GM04504 (cell line): ENCODE results near the gene RPL36.

Experiments
- DNase-seq: peaks from one replicate; pipeline ENCODE4 v3.0.0-alpha.2; 2012; ENCODE audit warnings: low read depth

Gene RPL36

DNA sequence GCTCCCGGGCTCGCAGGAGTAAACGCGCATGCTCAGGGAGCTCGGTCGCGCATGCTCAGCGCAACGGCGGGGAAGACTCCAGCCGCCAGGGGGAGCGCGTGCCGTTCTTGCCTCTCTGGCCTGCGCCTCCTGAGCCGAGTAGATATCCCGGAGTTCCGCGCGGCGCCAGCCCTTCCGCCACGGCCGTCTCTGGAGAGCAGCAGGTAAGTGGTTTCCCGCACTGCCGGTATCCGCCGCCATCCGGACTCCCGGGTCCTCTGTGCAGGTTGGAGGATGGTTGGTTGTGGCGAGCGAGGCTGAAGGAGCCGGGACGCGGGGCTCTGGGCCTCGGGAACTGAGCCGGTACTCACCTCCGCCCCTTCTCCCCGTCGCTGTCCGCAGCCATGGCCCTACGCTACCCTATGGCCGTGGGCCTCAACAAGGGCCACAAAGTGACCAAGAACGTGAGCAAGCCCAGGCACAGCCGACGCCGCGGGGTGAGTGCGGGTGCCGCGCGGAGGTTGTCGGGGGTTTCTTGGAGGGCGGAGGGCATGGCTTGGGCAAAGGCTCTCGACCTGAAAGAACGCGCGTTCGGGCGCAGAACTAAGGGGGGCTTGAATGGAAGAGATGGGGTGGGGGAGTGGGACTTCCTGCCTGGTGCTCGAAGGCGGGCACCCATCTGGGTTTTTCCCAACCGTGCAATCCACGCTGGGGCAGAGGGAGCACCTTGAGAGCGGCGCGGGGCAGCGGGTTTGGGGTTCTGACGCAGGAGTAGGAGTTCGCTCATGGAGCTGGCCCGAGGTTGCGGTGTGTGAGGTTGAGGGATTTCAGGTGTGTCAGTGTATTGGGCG is at the start of gene RPL36:
TSS of gene RPL36 (plus strand) at position 171 of the 830 bp plus-strand sequence. CDS start at position 384, 213 bp downstream.
- DNase-seq = peak; percentile 89

DNA sequence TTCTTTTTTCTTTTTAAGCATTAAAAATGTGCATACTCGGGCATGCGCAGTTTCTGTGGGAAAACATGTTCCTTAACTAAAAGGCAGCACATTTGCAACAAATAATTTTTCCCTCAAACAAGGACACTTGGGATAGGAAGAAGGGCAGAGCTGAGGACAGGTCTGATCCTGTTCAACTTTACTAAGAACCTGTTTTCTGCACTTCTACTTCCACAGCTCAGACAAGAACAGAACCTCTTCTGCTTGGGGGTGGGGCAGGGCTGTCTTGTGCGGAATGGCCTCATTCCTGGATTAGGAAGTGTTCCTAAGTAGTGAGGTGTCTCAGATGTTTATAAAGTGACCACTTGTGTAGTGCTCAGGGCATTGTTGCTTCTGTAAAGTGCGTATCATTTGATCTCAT is 48.9 kb upstream of the RPL36 start:
- no peak for DNase-seq

DNA sequence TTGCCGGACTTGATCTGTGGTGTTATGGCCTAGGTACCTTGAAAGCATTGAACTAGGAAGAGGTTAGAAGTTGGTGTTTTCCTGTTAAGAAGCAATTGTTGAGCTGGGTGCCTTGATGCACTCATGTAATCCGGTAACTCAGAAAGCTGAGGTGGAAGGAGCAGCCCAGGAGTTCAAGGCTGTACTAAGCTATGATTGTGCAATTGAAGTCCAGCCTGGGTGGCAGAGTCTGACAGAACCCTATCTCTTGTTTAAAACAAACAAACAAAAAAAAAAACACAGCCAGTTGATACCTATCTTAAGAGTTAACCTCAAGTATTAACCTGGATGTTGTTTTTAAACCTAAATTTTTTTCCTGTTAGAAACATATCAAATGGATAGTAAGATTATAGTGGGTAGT is 47.9 kb upstream of the RPL36 start:
- no peak for DNase-seq

DNA sequence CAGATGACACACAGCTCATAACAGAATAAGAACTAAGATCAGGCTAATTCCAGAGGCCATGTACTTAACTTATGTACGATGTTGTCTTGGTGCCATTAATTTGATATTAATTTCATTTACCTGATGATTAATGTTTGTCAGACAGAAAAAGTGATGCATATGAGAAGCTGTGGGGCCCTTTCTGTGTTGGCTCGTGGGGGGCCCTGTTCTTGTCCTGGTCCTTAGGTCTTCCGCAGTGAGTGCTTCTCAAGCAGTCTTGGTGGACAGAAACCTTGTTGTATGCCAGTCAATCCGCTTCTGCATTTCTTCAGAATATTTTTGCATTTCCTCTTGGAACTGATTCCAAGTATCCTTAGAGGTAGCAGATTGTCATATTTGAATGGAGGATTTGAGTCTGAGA is 47.0 kb upstream of the RPL36 start:
- DNase-seq = no peak

DNA sequence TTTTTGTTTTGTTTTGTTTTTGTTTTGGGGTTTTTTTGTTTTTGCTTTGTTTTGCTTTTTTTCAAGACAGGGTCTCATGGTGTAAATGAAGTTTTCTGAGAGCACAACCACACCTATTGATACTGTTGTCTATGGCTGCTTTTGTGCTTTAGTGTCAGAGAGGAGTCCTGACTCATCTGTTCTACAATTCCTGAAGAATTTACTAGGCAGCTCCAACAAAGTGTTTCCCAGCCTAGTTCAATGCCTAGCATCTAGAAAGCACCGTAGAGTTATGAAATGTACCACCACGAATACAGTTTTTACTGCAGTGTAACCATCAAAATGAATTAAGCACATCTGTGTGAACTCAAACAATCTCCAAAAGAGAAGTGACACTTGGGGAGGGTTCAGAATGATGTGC is 46.1 kb upstream of the RPL36 start:
- no peak for DNase-seq

DNA sequence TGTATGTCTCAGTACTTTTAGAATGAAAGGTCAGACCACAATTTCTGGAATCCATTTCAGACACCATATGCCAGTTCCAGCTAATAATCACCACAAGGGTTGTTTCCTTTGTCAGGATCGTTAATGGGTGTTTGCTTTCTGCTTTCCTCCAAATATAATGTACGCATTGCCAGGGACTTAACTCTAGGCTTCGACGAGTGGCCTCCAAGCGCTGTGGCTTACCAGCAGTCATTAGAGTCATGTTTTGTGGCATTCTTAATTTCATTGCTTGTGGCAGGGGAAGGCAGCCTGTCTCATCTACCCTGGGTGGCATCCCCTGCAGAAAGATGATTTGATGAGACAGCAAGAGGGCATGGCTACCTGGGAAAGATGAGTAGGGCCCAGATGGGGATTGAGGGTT is 44.7 kb upstream of the RPL36 start:
- DNase-seq = no peak

DNA sequence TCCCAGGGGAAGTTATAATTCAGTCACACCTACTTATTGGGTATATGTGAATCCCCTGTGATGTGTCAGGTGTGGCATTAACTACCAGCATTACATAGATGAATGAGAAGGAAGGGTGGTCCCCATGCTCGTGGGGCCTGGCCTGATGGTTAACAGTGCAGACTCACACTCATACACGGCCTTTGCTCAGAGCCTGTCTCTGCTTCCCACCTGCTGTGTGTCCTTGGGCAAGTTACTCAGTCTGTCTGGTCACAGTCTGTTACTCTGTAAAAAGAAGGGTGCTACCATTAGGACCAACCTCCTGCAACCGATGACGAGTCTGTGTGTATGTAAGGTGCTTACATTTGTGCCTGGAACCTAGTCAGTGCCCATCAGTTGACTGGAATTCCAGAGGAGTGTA is 43.4 kb upstream of the RPL36 start:
- DNase-seq = no peak

DNA sequence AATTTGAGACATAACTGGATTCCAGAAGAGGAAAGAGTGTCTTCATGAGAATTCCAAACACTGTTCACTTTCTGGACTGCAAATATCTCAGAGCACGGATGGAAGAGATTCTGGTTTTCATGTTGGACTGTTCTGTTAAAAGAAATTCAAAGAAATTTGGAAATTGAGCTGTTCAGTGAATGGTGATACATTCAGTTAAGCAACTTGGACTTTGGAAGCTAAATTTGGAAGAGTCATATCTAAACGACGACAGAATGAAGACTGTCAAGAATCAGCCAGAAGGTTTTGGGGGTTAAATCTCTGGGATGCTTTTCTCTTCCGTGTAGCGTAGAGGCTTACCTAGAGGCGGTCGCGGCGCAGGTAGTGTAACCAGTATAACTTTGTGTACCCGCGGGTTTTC is 41.6 kb upstream of the RPL36 start:
- no peak for DNase-seq

DNA sequence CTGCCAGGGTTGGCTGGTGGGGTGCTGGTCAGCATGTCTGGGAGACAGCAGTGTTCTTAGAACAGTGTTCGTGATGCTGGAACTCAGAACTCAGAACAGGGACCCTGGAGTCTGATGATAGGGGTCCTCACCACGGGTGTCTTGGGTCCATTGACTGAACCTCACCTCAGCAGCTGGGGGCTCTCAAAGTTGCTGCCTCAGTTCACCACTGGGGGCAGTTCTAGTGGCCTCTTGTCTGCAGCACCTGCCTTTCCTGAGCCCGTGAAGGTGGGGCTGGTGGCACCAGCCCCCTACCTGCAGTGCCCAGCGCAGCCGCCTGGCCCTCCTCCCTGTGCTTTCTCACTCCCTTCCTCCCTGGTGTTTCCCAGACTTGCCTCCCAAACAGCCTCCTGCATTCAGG is 38.7 kb upstream of the RPL36 start:
- DNase-seq = no peak

DNA sequence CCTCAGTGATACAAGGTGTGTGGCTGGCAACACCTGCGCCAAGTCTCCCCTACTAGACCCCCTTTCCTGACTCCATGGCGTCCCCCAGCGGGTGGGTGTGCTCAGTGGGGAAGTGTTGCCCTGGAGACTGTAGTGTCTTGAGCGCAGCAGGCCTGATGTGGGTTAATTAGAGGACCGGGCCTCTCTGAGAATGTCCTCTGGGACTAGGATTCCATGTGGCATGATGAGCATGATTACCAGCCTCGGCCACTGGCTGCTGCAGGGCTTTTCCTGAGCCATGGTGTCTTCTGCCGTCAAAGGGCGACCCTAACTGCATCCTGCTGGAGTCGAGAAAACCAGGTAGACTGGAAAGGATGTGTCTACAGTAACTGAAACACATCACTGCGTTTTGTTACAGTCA is 37.8 kb upstream of the RPL36 start:
- DNase-seq = no peak

DNA sequence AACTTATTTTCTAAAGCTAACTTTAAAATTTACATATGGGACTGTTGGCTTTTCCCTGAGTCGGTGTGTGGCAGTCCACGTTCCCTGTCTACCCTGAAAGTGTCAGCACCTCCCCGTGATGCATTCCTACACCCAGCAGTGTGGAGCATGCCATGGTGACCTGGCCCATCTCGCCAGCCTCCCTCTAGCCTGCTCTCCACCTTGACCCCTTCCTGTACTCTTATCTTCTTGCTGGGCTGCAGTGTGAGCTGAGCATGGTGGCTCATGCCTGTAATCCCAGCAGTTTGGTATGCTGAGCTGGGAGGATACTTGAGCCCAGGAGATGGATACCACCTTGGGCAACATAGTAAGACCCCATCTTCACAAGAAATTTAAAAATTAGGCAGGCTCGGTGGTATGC is 35.2 kb upstream of the RPL36 start:
- no peak for DNase-seq

DNA sequence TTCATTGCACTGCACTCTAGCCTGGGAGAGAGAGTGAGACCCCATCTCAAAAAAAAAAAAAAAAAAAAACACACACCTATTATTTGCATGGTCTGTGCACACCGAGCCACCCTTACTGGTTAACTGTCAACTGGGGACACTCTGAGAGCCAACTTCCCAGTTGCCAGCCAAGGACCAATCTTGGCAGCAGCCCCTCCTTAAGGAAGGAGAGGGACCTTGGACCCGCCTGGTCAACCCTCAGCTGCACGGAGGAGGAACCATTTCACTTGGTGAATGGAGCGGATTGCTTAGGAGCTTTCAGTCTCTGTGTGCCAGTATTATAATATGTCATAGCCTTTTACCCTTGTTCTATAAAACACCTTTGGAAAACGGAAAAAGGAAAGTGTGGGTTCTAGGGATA is 34.7 kb upstream of the RPL36 start:
- DNase-seq = no peak

DNA sequence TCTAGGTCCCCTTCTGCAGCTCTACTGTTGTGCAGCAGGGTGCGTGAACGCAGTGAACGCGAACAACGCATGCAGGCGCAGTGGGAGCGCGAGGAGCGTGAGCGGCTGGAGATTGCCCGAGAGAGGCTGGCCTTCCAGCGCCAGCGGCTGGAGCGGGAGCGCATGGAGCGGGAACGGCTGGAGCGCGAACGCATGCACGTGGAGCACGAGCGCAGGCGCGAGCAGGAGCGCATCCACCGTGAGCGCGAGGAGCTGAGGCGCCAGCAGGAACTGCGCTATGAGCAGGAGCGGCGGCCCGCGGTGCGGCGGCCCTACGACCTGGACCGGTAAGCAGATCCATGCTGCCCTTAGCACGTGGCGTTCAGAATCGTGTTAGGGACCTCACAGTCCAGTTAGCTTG is 28.6 kb upstream of the RPL36 start:
- DNase-seq = no peak

DNA sequence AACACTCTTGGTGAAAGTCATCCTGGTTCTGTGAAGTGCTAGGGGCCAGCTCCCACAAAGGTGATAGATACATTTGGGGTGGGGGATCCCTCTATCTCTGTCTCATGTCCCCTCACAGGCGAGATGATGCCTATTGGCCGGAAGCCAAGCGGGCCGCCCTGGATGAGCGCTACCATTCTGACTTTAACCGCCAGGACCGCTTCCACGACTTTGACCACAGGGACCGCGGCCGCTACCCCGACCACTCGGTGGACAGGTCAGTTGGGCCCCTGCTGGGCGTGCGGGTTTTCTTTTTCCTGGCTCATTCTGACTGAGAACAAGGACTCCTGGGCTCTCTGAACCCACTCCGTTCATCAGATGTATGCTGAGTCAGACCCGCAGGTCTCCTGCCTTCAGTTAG is 26.2 kb upstream of the RPL36 start:
- DNase-seq = no peak

DNA sequence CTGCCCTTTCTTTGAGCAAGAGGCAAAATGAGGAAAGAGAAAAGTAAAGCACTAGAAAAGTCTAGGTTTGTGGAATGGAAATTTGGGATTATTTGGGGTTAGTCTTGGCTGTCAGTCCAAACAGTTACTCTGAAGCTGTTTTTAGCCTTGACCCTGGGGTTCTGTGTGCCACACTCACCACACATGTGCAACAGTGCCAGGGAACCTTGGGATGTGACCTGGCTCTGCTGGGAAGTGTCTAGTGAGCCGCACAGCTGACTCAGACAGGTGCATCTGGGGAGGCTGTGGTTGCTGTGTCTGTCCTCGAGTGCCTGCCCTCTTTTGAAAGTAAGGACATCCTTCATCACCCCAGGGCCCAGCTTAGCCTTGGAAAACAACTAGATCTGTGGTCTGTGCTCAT is 25.6 kb upstream of the RPL36 start:
- DNase-seq = no peak

DNA sequence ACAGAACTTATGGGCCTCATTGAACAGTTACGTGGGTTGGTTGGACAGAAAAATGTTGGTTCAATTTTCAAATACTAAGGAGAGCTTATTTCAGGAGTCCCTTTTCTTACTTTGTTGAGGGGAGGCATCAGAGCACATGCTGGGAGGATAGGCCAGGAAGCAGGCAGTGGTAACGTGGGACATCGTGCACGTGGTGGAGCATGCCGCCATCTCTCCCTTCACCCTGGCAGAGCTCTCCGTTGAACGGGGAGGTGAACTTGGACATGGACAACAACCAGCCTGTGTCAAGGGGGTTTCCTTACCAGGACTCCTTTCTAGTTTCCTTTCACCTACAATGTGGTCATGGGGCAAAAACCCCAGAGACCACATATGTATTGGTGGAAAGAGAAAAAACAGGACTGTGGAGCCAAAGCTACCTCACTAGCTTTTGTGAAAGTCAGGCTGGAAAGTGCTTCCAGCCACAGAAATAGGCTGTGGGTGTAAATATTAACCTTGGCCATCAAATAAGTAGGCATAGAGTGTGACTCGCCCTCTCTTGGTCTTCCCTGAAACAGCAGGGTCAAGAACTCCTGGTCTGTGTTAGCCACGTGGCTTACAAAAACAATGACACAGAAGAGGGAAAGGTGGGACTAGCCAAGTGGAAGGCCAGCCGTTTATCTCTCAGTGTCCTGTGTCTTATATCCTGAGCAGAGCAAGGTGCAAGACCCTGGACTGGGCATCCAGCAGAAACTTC is 24.1 kb upstream of the RPL36 start:
- peak; percentile 15 for DNase-seq

DNA sequence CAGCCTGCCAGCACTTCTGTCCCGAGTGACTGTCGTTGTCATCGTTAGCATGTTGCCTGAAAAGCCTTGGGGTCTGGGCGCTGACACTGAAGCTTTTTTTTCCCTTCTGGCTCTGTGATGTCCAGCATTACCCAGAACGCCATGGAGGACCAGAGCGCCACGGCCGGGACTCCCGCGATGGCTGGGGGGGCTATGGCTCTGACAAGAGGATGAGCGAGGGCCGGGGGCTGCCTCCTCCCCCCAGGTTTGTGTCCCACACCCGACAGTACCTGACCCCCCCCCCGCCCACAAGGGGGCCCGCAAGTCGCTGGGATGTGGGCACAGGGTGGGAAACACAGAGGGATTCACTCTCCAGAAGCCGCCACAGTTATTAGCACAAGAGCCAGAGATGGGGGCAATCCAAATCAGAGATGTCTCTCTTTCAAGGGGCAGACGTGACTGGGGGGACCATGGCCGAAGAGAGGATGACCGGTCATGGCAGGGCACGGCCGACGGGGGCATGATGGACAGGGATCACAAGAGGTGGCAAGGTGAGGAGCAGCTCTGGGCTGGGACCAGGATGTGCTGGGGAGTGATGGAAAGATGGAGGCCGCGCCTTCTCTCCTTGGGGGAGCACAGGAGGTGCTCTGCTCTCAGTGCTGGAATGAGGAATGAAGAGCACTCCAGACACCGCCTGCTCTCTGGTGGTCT is 23.0 kb upstream of the RPL36 start:
- DNase-seq = no peak

DNA sequence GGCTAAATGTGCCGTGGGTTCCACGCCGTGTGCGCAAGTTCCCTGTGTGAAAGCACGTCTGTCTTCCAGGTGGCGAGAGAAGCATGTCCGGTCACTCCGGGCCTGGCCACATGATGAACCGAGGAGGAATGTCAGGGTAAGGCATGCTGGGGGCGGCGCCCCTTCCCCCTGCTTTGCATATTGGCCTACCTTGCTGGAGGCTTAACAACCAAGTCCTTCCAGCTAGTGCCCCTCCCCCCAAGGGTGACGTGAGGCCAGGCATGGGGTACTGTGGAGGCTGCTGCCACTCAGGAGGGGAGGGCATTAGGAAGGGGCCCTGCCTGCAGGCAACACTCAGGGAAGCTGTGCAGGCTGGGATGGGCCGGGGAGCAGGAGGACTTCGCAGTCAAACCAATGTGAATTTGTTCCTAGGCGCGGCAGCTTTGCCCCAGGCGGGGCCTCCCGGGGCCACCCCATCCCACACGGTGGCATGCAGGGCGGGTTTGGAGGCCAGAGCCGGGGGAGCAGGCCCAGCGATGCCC is 22.3 kb upstream of the RPL36 start:
- no peak for DNase-seq

DNA sequence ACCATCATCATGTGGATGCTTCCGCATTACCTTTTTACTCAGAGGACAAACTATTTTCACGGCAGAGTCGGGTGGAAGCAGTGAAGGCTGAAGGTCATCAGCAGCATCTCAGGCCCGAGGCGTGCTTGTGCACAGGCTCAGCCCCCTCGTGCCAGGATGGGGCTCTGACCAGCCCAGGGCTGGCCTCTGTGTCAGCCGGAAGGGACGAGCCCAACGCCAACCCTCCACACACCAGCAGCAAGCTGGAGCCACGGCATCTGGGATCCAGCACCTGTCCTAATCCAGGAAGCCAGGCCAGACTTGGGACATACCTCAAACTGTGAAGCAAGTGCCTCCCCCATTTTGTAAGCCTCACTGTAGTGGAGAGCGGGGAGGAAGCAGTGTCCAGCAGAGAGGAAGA is 20.9 kb upstream of the RPL36 start:
- no peak for DNase-seq

DNA sequence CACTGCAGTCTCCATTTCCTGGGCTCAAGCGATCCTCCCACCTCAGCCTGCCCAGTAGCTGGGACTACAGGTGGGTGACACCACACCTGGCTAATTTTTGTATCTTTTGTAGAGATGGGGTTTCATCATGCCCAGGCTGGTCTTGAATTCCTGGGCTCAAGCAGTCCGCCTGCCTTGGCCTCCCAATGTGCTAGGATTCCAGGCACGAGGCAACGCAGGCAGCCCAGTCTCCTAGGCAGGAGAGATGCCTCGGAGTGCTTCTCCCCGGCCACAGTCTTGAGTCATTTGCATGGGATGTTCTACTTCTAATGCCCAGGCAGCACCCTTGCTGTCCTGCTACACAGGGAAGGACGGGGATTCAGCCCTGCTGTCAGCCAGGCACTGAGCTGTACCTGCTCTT is 18.5 kb upstream of the RPL36 start:
- DNase-seq = no peak

DNA sequence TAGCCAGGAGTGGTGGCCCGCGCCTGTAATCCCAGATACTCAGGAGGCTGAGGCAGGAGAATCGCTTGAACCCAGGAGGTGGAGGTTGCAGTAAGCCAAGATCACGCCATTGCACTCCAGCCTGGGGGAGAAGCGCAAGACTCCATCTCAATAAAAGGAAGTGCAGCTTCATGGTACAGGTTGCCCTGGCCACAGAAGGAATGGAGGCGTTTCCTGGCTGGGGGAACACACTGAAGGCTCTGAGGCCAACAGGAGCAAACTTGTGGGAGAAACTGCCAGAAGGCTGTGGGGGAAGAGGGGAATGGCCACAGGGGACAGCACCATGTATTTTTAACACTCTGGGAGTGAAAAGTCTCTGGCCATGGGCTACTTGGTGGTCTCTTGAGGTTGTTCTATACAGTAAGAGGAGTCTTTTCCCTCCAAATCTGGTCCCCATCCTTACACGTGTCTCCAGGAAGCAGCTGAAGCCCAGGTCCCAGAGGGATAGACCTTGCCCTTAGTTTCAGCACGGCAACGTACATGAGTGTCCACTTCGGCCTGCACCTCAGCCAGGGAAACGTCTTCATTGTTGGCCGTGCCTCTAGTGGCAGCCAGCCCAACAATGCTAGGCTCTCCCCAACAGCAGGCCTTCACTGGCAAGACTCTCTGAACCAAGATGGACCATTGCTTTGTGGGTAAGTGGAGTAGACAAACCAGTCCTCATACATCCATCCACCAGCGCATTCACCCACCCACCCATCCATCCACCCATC is 17.2 kb upstream of the RPL36 start:
- DNase-seq = no peak

DNA sequence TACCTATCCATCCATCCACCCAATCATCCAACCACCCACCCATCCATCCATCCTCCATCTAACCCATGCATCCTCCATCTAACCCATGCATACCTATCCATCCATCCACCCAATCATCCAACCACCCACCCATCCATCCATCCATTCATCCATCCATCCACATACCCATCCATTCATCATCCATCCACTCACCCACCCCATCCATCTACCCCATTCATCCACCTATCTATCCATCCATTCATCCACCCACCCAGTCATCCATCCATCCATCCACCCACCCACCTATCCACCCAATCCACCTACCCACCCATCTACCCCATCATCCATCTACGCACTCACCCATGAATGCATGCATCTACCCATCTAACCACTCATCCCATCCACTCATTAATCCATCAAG is 16.3 kb upstream of the RPL36 start:
- no peak for DNase-seq
